Smooth muscle cell (in vitro differentiated cells): ENCODE measurements around the gene RNF187. TPM values are rescaled to one million over a fixed set of nuclear protein-coding genes. Genes with fewer than 3 reads are reported as not detected.
A peak's percentile ranks its signal among the peaks of the same experiment; 100 is the strongest.

Experiments
- DNase-seq: peaks from one replicate; lab custom pipeline; 2025; ENCODE audit not compliant: unreplicated experiment; lab: John Stamatoyannopoulos, UW
- H2AFZ ChIP-seq: fragments of 200-600 bp; sonication (generic); 2 replicates; pipeline ENCODE4 v1.6.0; 2016; ENCODE audit warnings: antibody characterized with exemption, low read depth, mild to moderate bottlenecking
- H3F3A ChIP-seq: fragments of 200-600 bp; sonication (generic); 2 replicates; pipeline ENCODE4 v1.6.0; 2017; ENCODE audit warnings: antibody characterized with exemption, low read depth
- H3K27ac ChIP-seq: fragments of 200-600 bp; sonication (generic); 2 replicates; pipeline ENCODE4 v1.5.1; 2016; ENCODE audit warnings: low read depth, mild to moderate bottlenecking
- H3K27me3 ChIP-seq: fragments of 200-600 bp; sonication (generic); 2 replicates; pipeline ENCODE4 v1.6.1; 2016; ENCODE audit warnings: low read depth, mild to moderate bottlenecking
- H3K36me3 ChIP-seq: fragments of 200-600 bp; sonication (generic); 2 replicates; pipeline ENCODE4 v1.5.1; 2016; ENCODE audit warnings: low read depth
- H3K4me1 ChIP-seq: fragments of 200-600 bp; sonication (generic); 2 replicates; pipeline ENCODE4 v1.5.1; 2016; ENCODE audit warnings: low read depth
- H3K4me2 ChIP-seq: fragments of 200-600 bp; sonication (generic); 2 replicates; pipeline ENCODE4 v1.6.0; 2016; ENCODE audit warnings: mild to moderate bottlenecking
- H3K4me3 ChIP-seq: fragments of 200-600 bp; sonication (generic); 2 replicates; pipeline ENCODE4 v1.5.1; 2016; ENCODE audit warnings: mild to moderate bottlenecking
- H3K79me2 ChIP-seq: fragments of 200-600 bp; sonication (generic); 2 replicates; pipeline ENCODE4 v1.6.0; 2016; ENCODE audit warnings: low read depth, mild to moderate bottlenecking
- H3K9ac ChIP-seq: fragments of 200-600 bp; sonication (generic); 2 replicates; pipeline ENCODE4 v1.6.0; 2016; ENCODE audit warnings: low read depth
- H3K9me3 ChIP-seq: fragments of 200-600 bp; sonication (generic); replicated peaks from 2 replicates; pipeline ENCODE4 v1.5.1; 2016; ENCODE audit warnings: low read depth
- H4K20me1 ChIP-seq: fragments of 200-600 bp; sonication (generic); 2 replicates; pipeline ENCODE4 v1.6.0; 2016; ENCODE audit warnings: low read depth
- WGBS: methylation state at CpG from one replicate; pipeline ENCODE4 v1.1.7; 2016; ENCODE audit warnings: low lambda C conversion rate; 5-methylcytosine and 5-hydroxymethylcytosine counted together
- polyA plus RNA-seq: library from polyadenylated mRNA; unstranded; fragments of >200 nt; fragmentation: Nextera tagmentation; extraction: Ambion mirVana; gene quantifications from 2 replicates; pipeline ENCODE4 v1.2.1, GENCODE V29; 2016
- total RNA-seq: library from RNA; depleted of rRNA; stranded (reverse); fragments of >200 nt; gene quantifications from 2 replicates; pipeline ENCODE4 v1.2.3, GENCODE V29; 2014
- TF ChIP-seq, protein P1 (sequence below): fragments of 200-600 bp; sonication (generic); IDR thresholded peaks from 2 replicates; pipeline ENCODE4 v1.5.1; 2017; ENCODE audit warnings: borderline replicate concordance, mild to moderate bottlenecking, antibody characterized with exemption; ENCODE audit not compliant: insufficient read depth, poor library complexity, severe bottlenecking

RNF187 gene
- total and polyA plus RNA-seq, 2 experiments from 2014 or later, result 35.9 to 150 TPM

GRCh38 chr1:228440761-228441500 is 46.3 kb upstream of the RNF187 start:
- Histone ChIP-seq H3K9me3 (no peaks in the 10 kb centered on the region), H2AFZ (no peak overlapping the region), H3K27ac (no peak overlapping the region), H3K4me3 (no peak overlapping the region), H3K9ac (no peak overlapping the region), H4K20me1 (no peaks in the 10 kb centered on the region), H3K27me3 (peaks cover 41% of the 10 kb centered on the region), H3F3A (no peaks in the 10 kb centered on the region), H3K4me2 (no peak overlapping the region), H3K79me2 (no peaks in the 10 kb centered on the region), H3K4me1 (no peaks in the 10 kb centered on the region), H3K36me3 (no peaks in the 10 kb centered on the region)
- 92% methylated on average over 9 of the region's 9 CpGs for WGBS
- TF ChIP-seq, protein P1, sequence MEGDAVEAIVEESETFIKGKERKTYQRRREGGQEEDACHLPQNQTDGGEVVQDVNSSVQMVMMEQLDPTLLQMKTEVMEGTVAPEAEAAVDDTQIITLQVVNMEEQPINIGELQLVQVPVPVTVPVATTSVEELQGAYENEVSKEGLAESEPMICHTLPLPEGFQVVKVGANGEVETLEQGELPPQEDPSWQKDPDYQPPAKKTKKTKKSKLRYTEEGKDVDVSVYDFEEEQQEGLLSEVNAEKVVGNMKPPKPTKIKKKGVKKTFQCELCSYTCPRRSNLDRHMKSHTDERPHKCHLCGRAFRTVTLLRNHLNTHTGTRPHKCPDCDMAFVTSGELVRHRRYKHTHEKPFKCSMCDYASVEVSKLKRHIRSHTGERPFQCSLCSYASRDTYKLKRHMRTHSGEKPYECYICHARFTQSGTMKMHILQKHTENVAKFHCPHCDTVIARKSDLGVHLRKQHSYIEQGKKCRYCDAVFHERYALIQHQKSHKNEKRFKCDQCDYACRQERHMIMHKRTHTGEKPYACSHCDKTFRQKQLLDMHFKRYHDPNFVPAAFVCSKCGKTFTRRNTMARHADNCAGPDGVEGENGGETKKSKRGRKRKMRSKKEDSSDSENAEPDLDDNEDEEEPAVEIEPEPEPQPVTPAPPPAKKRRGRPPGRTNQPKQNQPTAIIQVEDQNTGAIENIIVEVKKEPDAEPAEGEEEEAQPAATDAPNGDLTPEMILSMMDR, result no peak
- no peak for DNase-seq

- Histone ChIP-seq H3F3A (no peaks in the 10 kb centered on the region), H3K9ac (no peak overlapping the region), H3K27me3 (peaks cover 60% of the 10 kb centered on the region), H3K9me3 (no peaks in the 10 kb centered on the region), H3K4me1 (no peaks in the 10 kb centered on the region), H3K36me3 (no peaks in the 10 kb centered on the region), H3K4me2 (no peak overlapping the region), H3K79me2 (no peaks in the 10 kb centered on the region), H3K4me3 (no peak overlapping the region), H3K27ac (no peak overlapping the region), H2AFZ (no peak overlapping the region), H4K20me1 (no peaks in the 10 kb centered on the region)
- no peak for DNase-seq
- TF ChIP-seq, protein P1, result no peak
These were observed 43.8 kb upstream of the RNF187 start for GRCh38 chr1:228443395-228443794.

- Histone ChIP-seq H3K4me1 (no peaks in the 10 kb centered on the region), H3K36me3 (no peaks in the 10 kb centered on the region), H3K4me3 (peak overlapping the region; percentile 46), H3K27me3 (peaks cover 52% of the 10 kb centered on the region), H2AFZ (peak overlapping the region; percentile 83), H3K9me3 (no peaks in the 10 kb centered on the region), H3K9ac (no peak overlapping the region), H3F3A (no peaks in the 10 kb centered on the region), H3K79me2 (no peaks in the 10 kb centered on the region), H4K20me1 (no peaks in the 10 kb centered on the region), H3K4me2 (peak overlapping the region; percentile 95), H3K27ac (no peak overlapping the region)
- WGBS, result 6% methylated on average over 16 of the region's 16 CpGs
- TF ChIP-seq, protein P1, result no peak
- DNase-seq, result no peak
These were observed 41.7 kb upstream of the RNF187 start for GRCh38 chr1:228445490-228445842.
